CD8-positive, alpha-beta memory T cell (primary cell): ENCODE results near the gene EMX2. TPM values are rescaled to one million over a fixed set of nuclear protein-coding genes. Genes with fewer than 3 reads are reported as not detected.

ENCODE experiments used
- CTCF ChIA-PET: fragments of 350-600 bp; sonication (Branson Sonifier 250); formaldehyde crosslinking; loops from one replicate; lab custom pipeline; 2021; ENCODE audit warnings: antibody characterized with exemption; lab: Charles Lee
- POLR2A ChIA-PET: fragments of 350-600 bp; sonication (Branson Sonifier 250); formaldehyde crosslinking; loops from one replicate; lab custom pipeline; 2021; ENCODE audit warnings: antibody characterized with exemption; lab: Charles Lee
- DNase-seq, 5 donors: peaks; one replicate each; pipeline versions ENCODE4 v3.0.0 to v3.0.0-alpha.2; 2020 to 2022; ENCODE audit warnings: mixed read lengths in 1 of 5
- H3K27ac ChIP-seq: one replicate; pipeline ENCODE4 v1.7.0; 2013; ENCODE audit warnings: low read depth, mild to moderate bottlenecking, low read length, moderate library complexity
- H3K27me3 ChIP-seq: 2 replicates; pipeline ENCODE4 v1.7.0; 2013; ENCODE audit warnings: low read length, mild to moderate bottlenecking; ENCODE audit not compliant: insufficient read depth, poor library complexity, severe bottlenecking
- H3K36me3 ChIP-seq: 2 replicates; pipeline ENCODE4 v1.7.0; 2013; ENCODE audit warnings: mild to moderate bottlenecking, low read length, moderate library complexity; ENCODE audit not compliant: insufficient read depth
- H3K4me1 ChIP-seq: 2 replicates; pipeline ENCODE4 v1.7.0; 2013; ENCODE audit warnings: mild to moderate bottlenecking, low read length, moderate library complexity; ENCODE audit not compliant: insufficient read depth
- H3K4me3 ChIP-seq: 2 replicates; pipeline ENCODE4 v1.7.0; 2013; ENCODE audit warnings: mild to moderate bottlenecking, low read length
- H3K9me3 ChIP-seq: 2 replicates; pipeline ENCODE4 v1.7.0; 2013; ENCODE audit warnings: mild to moderate bottlenecking, low read length
- H3K27ac Mint-ChIP-seq, 8 donors: one replicate each; pipeline ENCODE4 v1.8.0; 2020 to 2021; ENCODE audit warnings: mixed read lengths in 8 of 8, mild to moderate bottlenecking in 6 of 8, inconsistent platforms in 3 of 8, moderate library complexity in 3 of 8
- H3K27me3 Mint-ChIP-seq, 2 donors: one replicate each; pipeline ENCODE4 v1.8.0; 2020 to 2021; ENCODE audit warnings: mixed read lengths in 2 of 2, mild to moderate bottlenecking in 1 of 2, moderate library complexity in 1 of 2
- H3K36me3 Mint-ChIP-seq, 3 donors: one replicate each; pipeline ENCODE4 v1.8.0; 2020 to 2021; ENCODE audit warnings: mixed read lengths in 3 of 3, inconsistent platforms in 1 of 3, mild to moderate bottlenecking in 1 of 3
- H3K4me1 Mint-ChIP-seq, 3 donors: one replicate each; pipeline ENCODE4 v1.8.0; 2020 to 2021; ENCODE audit warnings: mixed read lengths in 3 of 3, inconsistent platforms in 1 of 3, mild to moderate bottlenecking in 1 of 3
- H3K4me3 Mint-ChIP-seq, 7 donors: one replicate each; pipeline ENCODE4 v1.8.0; 2020 to 2021; ENCODE audit warnings: mixed read lengths in 7 of 7, mild to moderate bottlenecking in 6 of 7, moderate library complexity in 4 of 7, inconsistent platforms in 2 of 7
- H3K9me3 Mint-ChIP-seq, 5 donors: one replicate each; pipeline ENCODE4 v1.8.0; 2020 to 2022; ENCODE audit warnings: mixed read lengths in 5 of 5, mild to moderate bottlenecking in 3 of 5, moderate library complexity in 2 of 5, inconsistent platforms in 1 of 5
- polyA plus RNA-seq: library from polyadenylated mRNA; unstranded; fragments of 300-500 nt; fragmentation: Illumina TruSeq; gene quantifications from one replicate; pipeline ENCODE4 v1.2.3, GENCODE V29; 2021
- total RNA-seq, 2 experiments: library from RNA; stranded (reverse); gene quantifications; one replicate each; pipeline ENCODE4 v1.2.3, GENCODE V29; 2021

Gene EMX2
- total and polyA plus RNA-seq, 3 experiments from 2014 or later, result not detected

DNA sequence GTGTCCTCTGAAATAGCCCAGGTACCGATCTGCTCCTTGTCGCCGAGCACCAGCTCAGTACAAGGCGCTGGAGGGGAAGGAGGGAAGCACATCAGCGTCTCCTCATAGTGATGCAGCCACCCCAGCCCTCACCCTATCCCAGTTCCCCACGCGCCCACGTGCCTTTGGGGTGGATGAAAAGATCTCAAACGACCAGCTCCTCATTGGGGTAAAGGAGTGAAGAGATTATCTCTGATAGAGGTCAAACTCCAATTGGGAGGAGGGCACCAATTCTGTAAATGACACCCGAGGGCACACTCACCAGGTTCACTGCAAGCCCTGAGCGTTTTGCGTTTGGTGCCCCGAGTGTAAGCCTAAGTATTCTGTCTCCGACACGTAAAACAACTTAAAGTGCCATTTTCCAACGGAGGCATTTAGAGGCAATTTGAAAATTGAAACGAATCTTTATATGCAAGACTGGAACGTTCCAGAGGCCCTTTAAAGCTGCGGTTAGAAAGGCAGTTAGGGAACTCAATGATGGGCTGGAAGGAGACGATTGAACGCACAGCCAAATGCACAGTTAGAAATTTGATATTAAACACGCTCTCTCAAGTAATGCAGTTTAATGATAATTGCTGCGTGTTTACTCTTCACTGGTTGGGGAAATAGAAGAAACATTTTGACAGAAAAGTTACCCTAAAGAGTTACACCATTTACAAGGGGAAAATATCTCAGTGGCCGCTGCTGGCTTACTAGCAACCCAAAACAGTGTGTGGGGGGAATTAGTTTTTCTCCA is 8.9 kb upstream of the EMX2 start:
- Histone ChIP-seq H3K4me1 (no peaks in the 10 kb centered on the region), H3K4me3 (no peak overlapping the region), H3K27ac (no peak overlapping the region), H3K27me3 (peaks cover 21% of the 10 kb centered on the region), H3K36me3 (no peaks in the 10 kb centered on the region), H3K9me3 (no peaks in the 10 kb centered on the region)
- no peak for DNase-seq
- Mint-ChIP-seq H3K36me3 (no peaks in the 10 kb centered on the region), H3K4me1 (peaks cover 0 to 8% (median 2%) of the 10 kb centered on the region in 3 donors), H3K27ac (peak overlapping the region in 1 of 8 donors; percentile 46), H3K9me3 (no peaks in the 10 kb centered on the region), H3K4me3 (peak overlapping the region in 1 of 7 donors; percentile 8), H3K27me3 (peaks cover 49 to 77% of the 10 kb centered on the region in 2 donors)
- ChIA-PET POLR2A (no interaction called here), CTCF (interaction anchor here (1.0 kb wide), 1 partner anchor 37 kb away, joined by 4 read pairs; no protein-coding TSS in a partner anchor)

DNA sequence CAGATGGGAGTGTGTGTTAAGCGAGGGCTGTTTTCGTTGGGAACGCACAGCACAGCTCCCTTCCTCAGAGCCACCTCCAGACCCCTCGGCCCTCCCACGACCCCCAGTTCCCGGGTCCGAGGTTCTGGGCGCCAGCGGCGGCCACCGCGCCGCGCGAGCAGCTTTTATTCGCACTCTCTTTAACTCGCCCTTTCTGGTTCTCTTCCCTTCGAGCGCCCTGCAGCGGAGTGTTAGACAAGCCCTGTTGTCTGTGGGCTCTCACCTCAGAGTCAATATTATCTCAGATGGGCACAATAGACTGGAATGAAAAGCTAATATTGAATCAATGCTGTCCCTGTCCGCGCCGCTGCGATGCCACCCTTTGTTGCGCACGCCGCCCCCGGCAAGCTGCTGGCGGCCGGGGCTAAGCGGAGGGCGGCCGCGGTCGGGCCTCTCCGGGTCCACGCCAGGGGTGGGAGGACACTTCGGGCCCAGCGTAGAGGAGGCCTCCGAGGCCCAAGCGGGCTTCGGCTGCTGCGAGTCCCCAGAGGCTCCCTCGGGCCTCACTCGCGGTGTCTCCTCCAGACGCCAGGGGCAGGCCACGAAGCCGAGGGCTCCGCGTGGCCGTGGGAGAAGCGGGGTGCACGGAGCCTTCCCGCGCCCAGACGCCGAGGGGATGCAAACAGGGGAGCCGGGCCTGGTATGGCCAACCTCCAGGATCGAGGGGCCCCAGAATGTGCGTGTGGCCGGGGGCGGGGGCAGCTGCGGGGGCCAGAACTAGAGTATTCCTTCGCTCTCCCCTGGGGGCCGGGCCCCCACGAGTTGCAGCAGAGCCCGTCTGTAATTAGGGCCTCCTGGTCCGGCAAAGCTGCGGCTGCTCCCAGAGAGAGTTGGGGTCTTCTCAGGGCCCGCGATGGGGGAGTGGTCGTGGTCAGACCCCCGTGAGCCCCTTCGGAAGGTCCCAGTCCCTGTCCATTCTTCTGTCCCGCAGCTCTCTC is 7.9 kb upstream of the EMX2 start:
- Mint-ChIP-seq H3K36me3 (no peaks in the 10 kb centered on the region), H3K4me3 (no peak overlapping the region), H3K9me3 (no peaks in the 10 kb centered on the region), H3K4me1 (peaks cover 0 to 8% (median 2%) of the 10 kb centered on the region in 3 donors), H3K27me3 (peaks cover 52 to 77% of the 10 kb centered on the region in 2 donors), H3K27ac (no peak overlapping the region)
- Histone ChIP-seq H3K36me3 (no peaks in the 10 kb centered on the region), H3K4me1 (no peaks in the 10 kb centered on the region), H3K4me3 (no peak overlapping the region), H3K27ac (no peak overlapping the region), H3K9me3 (no peaks in the 10 kb centered on the region), H3K27me3 (peaks cover 26% of the 10 kb centered on the region)
- POLR2A ChIA-PET, result no interaction called here
- CTCF ChIA-PET, result no interaction called here
- no peak for DNase-seq

DNA sequence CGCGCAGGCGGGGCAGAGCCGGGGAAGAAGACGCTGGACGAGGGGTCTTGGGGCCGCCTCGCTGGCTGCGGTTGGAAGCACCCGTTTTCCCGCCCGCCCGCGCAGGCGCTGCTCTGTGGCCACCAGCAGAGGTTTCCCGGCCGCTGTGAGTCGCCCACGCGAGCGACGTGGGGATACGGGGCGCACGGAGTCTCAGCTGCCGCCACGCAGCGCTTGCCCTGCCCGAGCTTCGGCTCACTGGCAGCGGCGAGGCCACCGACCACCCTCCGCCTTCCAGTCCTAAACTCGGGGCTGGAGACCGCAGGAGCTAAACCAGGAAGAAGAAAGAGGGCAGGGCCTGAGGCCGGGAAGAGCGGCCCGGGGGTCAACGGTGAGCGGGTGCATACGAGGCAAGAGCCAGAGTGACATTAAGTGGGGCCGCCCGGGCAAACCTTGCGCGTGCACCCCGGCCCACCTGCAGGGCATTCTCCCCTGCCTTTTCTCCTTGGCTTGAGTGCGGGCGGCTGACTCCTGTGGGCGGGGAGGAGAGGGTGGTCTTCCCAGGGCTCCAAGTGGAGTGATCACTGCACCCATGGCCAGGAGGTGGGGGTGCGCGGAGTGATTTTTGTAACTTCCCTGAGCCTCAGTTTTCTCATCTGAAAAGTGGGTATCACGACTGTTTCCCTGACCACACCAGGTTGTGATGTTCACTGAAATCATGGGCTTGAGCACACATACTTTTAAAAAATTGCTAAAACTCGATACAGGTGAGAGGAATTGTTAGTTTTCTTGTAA is 7.1 kb upstream of the EMX2 start:
- H3K4me3 Mint-ChIP-seq, result peak overlapping the region in 1 of 7 donors; percentile 29
- H3K9me3 ChIP-seq, result no peaks in the 10 kb centered on the region
- H3K27ac ChIP-seq, result no peak overlapping the region
- ChIA-PET POLR2A (no interaction called here), CTCF (no interaction called here)
- H3K27ac Mint-ChIP-seq, result no peak overlapping the region
- no peaks in the 10 kb centered on the region for H3K4me1 ChIP-seq
- no peak overlapping the region for H3K4me3 ChIP-seq
- no peaks in the 10 kb centered on the region for H3K36me3 ChIP-seq
- H3K4me1 Mint-ChIP-seq, result peaks cover 0 to 8% (median 2%) of the 10 kb centered on the region in 3 donors
- H3K36me3 Mint-ChIP-seq, result no peaks in the 10 kb centered on the region
- DNase-seq, result no peak
- H3K9me3 Mint-ChIP-seq, result no peaks in the 10 kb centered on the region
- H3K27me3 ChIP-seq, result peaks cover 32% of the 10 kb centered on the region
- peaks cover 51 to 79% of the 10 kb centered on the region in 2 donors for H3K27me3 Mint-ChIP-seq

DNA sequence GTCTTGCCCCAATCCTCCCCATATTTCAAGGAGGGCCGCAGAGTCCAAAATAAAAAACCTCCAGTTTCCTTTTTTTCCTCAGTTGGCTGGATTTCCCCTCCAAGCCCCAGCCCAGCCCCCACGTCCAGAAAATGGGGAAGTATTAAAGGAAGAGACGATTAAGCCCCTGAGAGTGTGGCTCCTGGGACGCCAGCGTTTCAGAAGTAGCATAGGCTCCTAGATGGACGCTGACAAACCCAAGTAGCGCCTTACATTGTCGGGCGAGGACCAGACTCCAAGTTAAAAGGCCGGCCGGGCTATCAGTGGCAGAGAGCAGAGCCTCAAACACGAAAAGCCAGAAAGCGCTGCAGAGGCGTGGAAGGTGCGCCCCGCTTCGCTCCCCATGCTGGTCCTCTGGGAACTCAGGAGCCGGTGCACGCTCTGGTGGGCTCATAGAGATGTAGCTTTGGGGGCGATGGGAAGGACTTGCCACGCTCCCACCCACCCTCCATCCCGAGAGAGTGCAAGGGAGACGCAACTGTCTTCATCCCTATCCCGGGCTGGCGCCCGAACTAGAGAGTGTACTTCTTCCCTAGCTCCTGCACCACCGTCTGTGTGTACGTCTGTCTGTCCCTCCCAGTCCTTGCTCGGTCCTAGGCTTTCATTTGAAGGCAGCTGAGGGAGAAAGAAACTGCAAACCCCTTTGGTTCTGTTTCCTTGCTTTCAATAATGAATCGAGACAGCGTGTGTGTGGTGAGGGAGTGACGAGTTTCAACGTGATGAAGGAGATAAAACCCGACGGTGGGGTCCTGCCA is 6.3 kb upstream of the EMX2 start:
- H3K27me3 ChIP-seq, result peaks cover 36% of the 10 kb centered on the region
- ChIA-PET CTCF (no interaction called here), POLR2A (no interaction called here)
- H3K27me3 Mint-ChIP-seq, result peaks cover 54 to 79% of the 10 kb centered on the region in 2 donors
- H3K36me3 ChIP-seq, result no peaks in the 10 kb centered on the region
- H3K27ac ChIP-seq, result no peak overlapping the region
- DNase-seq, result no peak
- H3K27ac Mint-ChIP-seq, result no peak overlapping the region
- H3K9me3 Mint-ChIP-seq, result no peaks in the 10 kb centered on the region
- H3K36me3 Mint-ChIP-seq, result no peaks in the 10 kb centered on the region
- H3K4me3 Mint-ChIP-seq, result no peak overlapping the region
- no peaks in the 10 kb centered on the region for H3K4me1 ChIP-seq
- H3K4me3 ChIP-seq, result no peak overlapping the region
- H3K9me3 ChIP-seq, result no peaks in the 10 kb centered on the region
- peaks cover 0 to 10% (median 2%) of the 10 kb centered on the region in 3 donors for H3K4me1 Mint-ChIP-seq

DNA sequence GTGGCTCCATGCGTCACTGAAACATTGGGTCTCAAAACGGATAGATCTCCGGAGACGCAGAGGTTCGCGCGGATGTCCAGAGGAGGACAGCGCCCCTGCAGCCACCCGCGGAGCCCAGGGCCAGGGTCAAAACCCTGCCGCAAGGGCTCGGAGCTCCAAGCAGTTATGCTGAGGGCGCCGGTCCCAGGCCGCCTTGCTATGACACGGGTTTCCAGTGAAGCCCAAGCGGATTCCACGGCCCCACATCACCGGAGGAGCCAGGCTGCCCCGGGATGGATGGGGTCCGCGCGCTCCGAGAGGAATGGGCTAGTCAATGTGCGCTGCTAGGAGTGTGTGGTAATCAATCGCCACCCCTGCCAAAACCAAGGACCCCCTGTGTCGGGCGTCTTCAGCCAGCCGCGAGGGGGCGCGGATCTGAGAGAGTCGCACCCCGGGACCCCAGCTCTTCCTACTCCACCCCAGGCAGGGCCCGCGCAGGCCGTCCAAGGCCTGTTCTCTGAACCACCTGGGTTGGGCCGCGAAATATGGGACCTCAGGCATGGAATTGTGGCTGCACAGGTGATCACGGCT is 5.6 kb upstream of the EMX2 start:
- Mint-ChIP-seq H3K9me3 (no peaks in the 10 kb centered on the region), H3K36me3 (no peaks in the 10 kb centered on the region), H3K4me3 (peak overlapping the region in 1 of 7 donors; percentile 26), H3K27me3 (peaks cover 55 to 79% of the 10 kb centered on the region in 2 donors), H3K27ac (no peak overlapping the region), H3K4me1 (peaks cover 4 to 15% (median 4%) of the 10 kb centered on the region in 3 donors)
- Histone ChIP-seq H3K27ac (no peak overlapping the region), H3K9me3 (no peaks in the 10 kb centered on the region), H3K4me3 (no peak overlapping the region), H3K4me1 (no peaks in the 10 kb centered on the region), H3K36me3 (no peaks in the 10 kb centered on the region), H3K27me3 (peaks cover 29% of the 10 kb centered on the region)
- no peak for DNase-seq
- ChIA-PET POLR2A (no interaction called here), CTCF (no interaction called here)

DNA sequence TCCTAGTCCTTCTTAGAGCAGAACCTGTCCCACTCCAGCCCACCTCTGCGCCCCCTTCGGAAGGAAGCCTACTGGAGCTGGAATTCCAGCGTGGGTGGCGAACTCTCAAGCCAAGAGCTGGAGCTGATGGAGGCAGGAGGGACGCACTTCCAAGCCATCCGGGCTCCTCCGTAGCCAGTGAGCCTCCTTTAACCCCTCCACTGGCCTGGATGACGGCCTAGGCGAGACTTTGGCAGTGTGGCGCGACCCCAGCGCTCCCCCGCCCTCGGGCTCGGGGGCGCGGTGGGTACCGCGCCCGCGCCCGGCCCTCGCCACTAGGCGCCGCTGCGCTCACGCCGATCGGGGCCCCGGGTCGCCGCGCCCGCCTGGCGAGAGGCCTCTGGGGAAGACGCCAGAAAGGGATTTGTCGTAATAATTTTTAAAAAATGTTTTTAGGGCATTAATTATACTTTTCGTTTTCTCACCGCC is 5.1 kb upstream of the EMX2 start:
- no peaks in the 10 kb centered on the region for H3K4me1 ChIP-seq
- H3K9me3 ChIP-seq, result no peaks in the 10 kb centered on the region
- H3K36me3 ChIP-seq, result no peaks in the 10 kb centered on the region
- peaks cover 59 to 75% of the 10 kb centered on the region in 2 donors for H3K27me3 Mint-ChIP-seq
- peak overlapping the region in 1 of 7 donors; percentile 26 for H3K4me3 Mint-ChIP-seq
- no peak overlapping the region for H3K4me3 ChIP-seq
- DNase-seq, result no peak
- H3K9me3 Mint-ChIP-seq, result no peaks in the 10 kb centered on the region
- POLR2A ChIA-PET, result no interaction called here
- no peak overlapping the region for H3K27ac Mint-ChIP-seq
- no peaks in the 10 kb centered on the region for H3K36me3 Mint-ChIP-seq
- peaks cover 29% of the 10 kb centered on the region for H3K27me3 ChIP-seq
- H3K4me1 Mint-ChIP-seq, result peaks cover 4 to 16% (median 5%) of the 10 kb centered on the region in 3 donors
- CTCF ChIA-PET, result no interaction called here
- no peak overlapping the region for H3K27ac ChIP-seq
